Vagina (tissue), 2 donors: Measurements from ENCODE around the gene HPDL. TPM values are rescaled to one million over a fixed set of nuclear protein-coding genes. Genes with fewer than 3 reads are reported as not detected.

ENCODE experiments used
- DNase-seq, 2 donors: peaks; one replicate each; pipeline ENCODE4 v3.0.0-alpha.2; 2017; ENCODE audit errors: extremely low spot score in 2 of 2
- H3K27ac ChIP-seq: fragments of 200-600 bp; sonication (generic); one replicate; pipeline ENCODE4 v1.5.1; 2019
- H3K27me3 ChIP-seq: fragments of 200-600 bp; sonication (generic); one replicate; pipeline ENCODE4 v1.5.1; 2019
- H3K36me3 ChIP-seq, 2 donors: fragments of 200-600 bp; sonication (generic); one replicate each; pipeline ENCODE4 v1.5.1; 2017 to 2019
- H3K4me1 ChIP-seq: fragments of 200-600 bp; sonication (generic); one replicate; pipeline ENCODE4 v1.5.1; 2019
- H3K4me3 ChIP-seq, 2 donors: fragments of 200-600 bp; sonication (generic); 1 replicate in 1 of 2; 2 replicates in 1 of 2; pipeline ENCODE4 v1.5.1; 2016 to 2019
- H3K9me3 ChIP-seq: fragments of 200-600 bp; sonication (generic); one replicate; pipeline ENCODE4 v1.5.1; 2019
- CTCF ChIP-seq, 3 experiments: fragments of 450-650 bp in 2 of 3; fragments of 200-600 bp in 1 of 3; sonication (generic) in 1 of 3; IDR thresholded peaks; one replicate each; pipeline ENCODE4 v1.5.1; 2017 to 2019; ENCODE audit warnings: antibody characterized with exemption in 3 of 3, mild to moderate bottlenecking in 2 of 3, moderate library complexity in 2 of 3
- POLR2A ChIP-seq, 2 donors: fragments of 450-650 bp; IDR thresholded peaks; one replicate each; pipeline ENCODE4 v1.6.1; 2017; ENCODE audit warnings: antibody characterized with exemption in 2 of 2, mild to moderate bottlenecking in 2 of 2, moderate library complexity in 2 of 2
- POLR2AphosphoS5 ChIP-seq, 2 donors: sonication (generic); formaldehyde crosslinking; IDR thresholded peaks; one replicate each; pipeline ENCODE4 v1.9.0; 2017; ENCODE audit warnings: antibody characterized with exemption in 2 of 2, mild to moderate bottlenecking in 2 of 2, low read depth in 1 of 2; ENCODE audit not compliant: insufficient read depth in 1 of 2
- intact Hi-C: fragments of 100-400 bp; cut with DNase I; formaldehyde crosslinking; loops from one replicate; pipeline ENCODE4 v1.15.1; 2023
- total RNA-seq: library from RNA; depleted of rRNA; stranded (reverse); fragments of >200 nt; gene quantifications from one replicate; pipeline ENCODE4 v1.2.3, GENCODE V29; 2016

Gene HPDL
- total RNA-seq, 1 donor from 2014 or later, result 2.2 TPM

- intact Hi-C loops, result no loop called here
- Histone ChIP-seq H3K4me1 (peaks cover 20% of the 10 kb centered on the region), H3K4me3 (no peak overlapping the region)
These were observed 24.8 kb downstream of the HPDL start for GRCh38 chr1:45351508-45351907.

GRCh38 chr1:45353685-45354084 is 27.0 kb downstream of the HPDL start:
- Histone ChIP-seq H3K4me1 (peaks cover 9% of the 10 kb centered on the region), H3K27ac (no peak overlapping the region), H3K36me3 (no peaks in the 10 kb centered on the region), H3K9me3 (no peaks in the 10 kb centered on the region), H3K4me3 (no peak overlapping the region), H3K27me3 (no peaks in the 10 kb centered on the region)
- no peak for TF ChIP-seq POLR2AphosphoS5 (IDR thresholded peaks at IDR 0.05; ENCODE audit: insufficient read depth in 1 of 2, low read depth in 1 of 2)
- no peak for TF ChIP-seq CTCF (IDR thresholded peaks at IDR 0.05)
- no peak for TF ChIP-seq POLR2A (IDR thresholded peaks at IDR 0.05)
- DNase-seq, result no peak
- intact Hi-C loops, result no loop called here

More at GRCh38 chr1:45351508-45351907, 24.8 kb downstream of the HPDL start:
- Histone ChIP-seq H3K27ac (no peak overlapping the region), H3K9me3 (no peaks in the 10 kb centered on the region), H3K36me3 (no peaks in the 10 kb centered on the region), H3K27me3 (no peaks in the 10 kb centered on the region)
- DNase-seq, result no peak
- no peak for TF ChIP-seq CTCF (IDR thresholded peaks at IDR 0.05)
- TF ChIP-seq POLR2A (IDR thresholded peaks at IDR 0.05), result no peak
- TF ChIP-seq POLR2AphosphoS5 (IDR thresholded peaks at IDR 0.05; ENCODE audit: insufficient read depth in 1 of 2, low read depth in 1 of 2), result no peak

- no peaks in the 10 kb centered on the region for H3K36me3 ChIP-seq
- no peak for DNase-seq
- TF ChIP-seq POLR2A (IDR thresholded peaks at IDR 0.05), result no peak
- TF ChIP-seq CTCF (IDR thresholded peaks at IDR 0.05), result no peak
- TF ChIP-seq POLR2AphosphoS5 (IDR thresholded peaks at IDR 0.05; ENCODE audit: insufficient read depth in 1 of 2, low read depth in 1 of 2), result no peak
- no peaks in the 10 kb centered on the region for H3K9me3 ChIP-seq
- H3K27ac ChIP-seq, result no peak overlapping the region
- no peak overlapping the region for H3K4me3 ChIP-seq
- intact Hi-C loops, result no loop called here
- no peaks in the 10 kb centered on the region for H3K4me1 ChIP-seq
- H3K27me3 ChIP-seq, result no peaks in the 10 kb centered on the region
These were observed 28.1 kb downstream of the HPDL start for GRCh38 chr1:45354838-45355237.

- TF ChIP-seq CTCF (IDR thresholded peaks at IDR 0.05) (no peak), POLR2AphosphoS5 (IDR thresholded peaks at IDR 0.05; ENCODE audit: insufficient read depth in 1 of 2, low read depth in 1 of 2) (no peak), POLR2A (IDR thresholded peaks at IDR 0.05) (no peak)
- no peaks in the 10 kb centered on the region for H3K36me3 ChIP-seq
- no peak overlapping the region for H3K27ac ChIP-seq
- H3K9me3 ChIP-seq, result no peaks in the 10 kb centered on the region
- DNase-seq, result no peak
- no peaks in the 10 kb centered on the region for H3K27me3 ChIP-seq
- intact Hi-C loops, result no loop called here
- no peak overlapping the region for H3K4me3 ChIP-seq
- H3K4me1 ChIP-seq, result peaks cover 8% of the 10 kb centered on the region
These were observed 29.0 kb downstream of the HPDL start for GRCh38 chr1:45355683-45356082.

- H3K9me3 ChIP-seq, result no peaks in the 10 kb centered on the region
- H3K27ac ChIP-seq, result no peak overlapping the region
- no peak overlapping the region for H3K4me3 ChIP-seq
- H3K4me1 ChIP-seq, result peaks cover 13% of the 10 kb centered on the region
- DNase-seq, result no peak
- TF ChIP-seq POLR2AphosphoS5 (IDR thresholded peaks at IDR 0.05; ENCODE audit: insufficient read depth in 1 of 2, low read depth in 1 of 2) (no peak), POLR2A (IDR thresholded peaks at IDR 0.05) (no peak), CTCF (IDR thresholded peaks at IDR 0.05) (no peak)
- H3K36me3 ChIP-seq, result no peaks in the 10 kb centered on the region
- H3K27me3 ChIP-seq, result no peaks in the 10 kb centered on the region
- intact Hi-C loops, result no loop called here
These were observed 29.5 kb downstream of the HPDL start for GRCh38 chr1:45356186-45356585.
